Neuronal stem cell (in vitro differentiated cells): Measurements from ENCODE around the gene SLC41A1.

ENCODE experiments used
- DNase-seq: peaks from one replicate; pipeline ENCODE4 v3.0.0-alpha.2; 2013; ENCODE audit warnings: low spot score
- H2AFZ ChIP-seq: one replicate; pipeline ENCODE4 v1.6.1; 2013; ENCODE audit warnings: mild to moderate bottlenecking, low read length, inconsistent platforms
- H2AK5ac ChIP-seq: 2 replicates; pipeline ENCODE4 v1.6.1; 2013; ENCODE audit warnings: low read depth, mild to moderate bottlenecking, inconsistent platforms, low read length, moderate library complexity, mixed read lengths
- H2BK120ac ChIP-seq: 2 replicates; pipeline ENCODE4 v1.6.1; 2013; ENCODE audit warnings: low read depth, mild to moderate bottlenecking, inconsistent platforms, low read length, moderate library complexity, mixed read lengths
- H2BK12ac ChIP-seq: one replicate; pipeline ENCODE4 v1.6.1; 2013; ENCODE audit warnings: low read length, inconsistent platforms
- H2BK15ac ChIP-seq: 2 replicates; pipeline ENCODE4 v1.6.1; 2013; ENCODE audit warnings: mild to moderate bottlenecking, low read length, inconsistent platforms, mixed read lengths
- H2BK5ac ChIP-seq: one replicate; pipeline ENCODE4 v1.6.1; 2013; ENCODE audit warnings: inconsistent platforms, mild to moderate bottlenecking, low read length, moderate library complexity
- H3K14ac ChIP-seq: one replicate; pipeline ENCODE4 v1.6.1; 2013; ENCODE audit warnings: low read length, inconsistent platforms
- H3K18ac ChIP-seq: 2 replicates; pipeline ENCODE4 v1.6.1; 2013; ENCODE audit warnings: low read length, inconsistent platforms
- H3K23ac ChIP-seq: 2 replicates; pipeline ENCODE4 v1.6.1; 2013; ENCODE audit warnings: low read depth, mild to moderate bottlenecking, mixed read lengths, low read length, inconsistent platforms; ENCODE audit not compliant: poor library complexity
- H3K27ac ChIP-seq: replicated peaks from 3 replicates; pipeline ENCODE4 v1.5.1; 2013; ENCODE audit warnings: low read length, inconsistent platforms
- H3K27me3 ChIP-seq, 3 experiments: 2 replicates each; pipeline ENCODE4 v1.6.1; 2013; ENCODE audit warnings: low read length in 3 of 3, mild to moderate bottlenecking in 2 of 3, inconsistent platforms in 1 of 3, low read depth in 1 of 3, mixed read lengths in 1 of 3, moderate library complexity in 1 of 3; ENCODE audit not compliant: control insufficient read depth in 3 of 3, insufficient read depth in 3 of 3
- H3K36me3 ChIP-seq, 2 donors: replicated peaks in 1 of 2; 2 replicates each; pipeline ENCODE4 v1.6.1; 2013; ENCODE audit warnings: low read length in 2 of 2; ENCODE audit not compliant: control insufficient read depth in 2 of 2, insufficient read depth in 2 of 2
- H3K4ac ChIP-seq: 2 replicates; pipeline ENCODE4 v1.6.1; 2013; ENCODE audit warnings: inconsistent platforms, mild to moderate bottlenecking, low read length, moderate library complexity
- H3K4me1 ChIP-seq, 2 donors: 1 replicate in 1 of 2; 2 replicates in 1 of 2; pipeline ENCODE4 v1.6.1; 2013; ENCODE audit warnings: low read length in 2 of 2, low read depth in 1 of 2; ENCODE audit not compliant: control insufficient read depth in 2 of 2, insufficient read depth in 1 of 2
- H3K4me2 ChIP-seq: one replicate; pipeline ENCODE4 v1.6.1; 2013; ENCODE audit warnings: mild to moderate bottlenecking, low read length, inconsistent platforms; ENCODE audit not compliant: insufficient read depth, poor library complexity, severe bottlenecking
- H3K4me3 ChIP-seq, 2 donors: 2 replicates each; pipeline ENCODE4 v1.5.1; 2013; ENCODE audit warnings: low read length in 2 of 2, mild to moderate bottlenecking in 2 of 2, inconsistent platforms in 1 of 2, moderate library complexity in 1 of 2
- H3K79me1 ChIP-seq: one replicate; pipeline ENCODE4 v1.6.1; 2013; ENCODE audit warnings: low read depth, mild to moderate bottlenecking, inconsistent platforms, low read length, moderate library complexity
- H3K9ac ChIP-seq: one replicate; pipeline ENCODE4 v1.6.1; 2013; ENCODE audit warnings: mild to moderate bottlenecking, low read depth, low read length, inconsistent platforms; ENCODE audit not compliant: poor library complexity
- H3K9me3 ChIP-seq, 2 donors: replicated peaks in 1 of 2; 2 replicates each; pipeline versions ENCODE3 to v1.6.1; 2013; ENCODE audit warnings: low read length in 2 of 2, mild to moderate bottlenecking in 2 of 2, inconsistent platforms in 1 of 2, low read depth in 1 of 2, mixed read lengths in 1 of 2, moderate library complexity in 1 of 2; ENCODE audit not compliant: control insufficient read depth in 2 of 2, insufficient read depth in 1 of 2
- H4K8ac ChIP-seq: one replicate; pipeline ENCODE4 v1.6.1; 2013; ENCODE audit warnings: low read depth, mild to moderate bottlenecking, inconsistent platforms, low read length, moderate library complexity
- H4K91ac ChIP-seq: one replicate; pipeline ENCODE4 v1.6.1; 2013; ENCODE audit warnings: low read length, low read depth, mild to moderate bottlenecking, inconsistent platforms; ENCODE audit not compliant: poor library complexity
- WGBS, 2 donors: extraction: QIAGEN DNeasy Blood & Tissue Kit; methylation state at CpG; one replicate each; pipeline ENCODE4 v1.1.7; 2013; ENCODE audit warnings: missing lambda C conversion rate in 2 of 2, mixed read lengths in 1 of 2; ENCODE audit not compliant: insufficient read length in 2 of 2, insufficient replicate concordance in 1 of 2; ENCODE audit errors: extremely low coverage in 2 of 2; 5-methylcytosine and 5-hydroxymethylcytosine counted together

Gene SLC41A1

GRCh38 chr1:205787287-205787916 is 25.6 kb downstream of the SLC41A1 start:
- H3K14ac ChIP-seq: no peak overlapping the region
- H3K4ac ChIP-seq: no peak overlapping the region
- peaks cover 3 to 25% of the 10 kb centered on the region in 2 donors for H3K36me3 ChIP-seq
- no peak for DNase-seq
- no peak overlapping the region for H2BK5ac ChIP-seq
- H3K27me3 ChIP-seq: no peaks in the 10 kb centered on the region
- H3K23ac ChIP-seq: no peak overlapping the region
- no peak overlapping the region for H3K4me3 ChIP-seq
- no peaks in the 10 kb centered on the region for H3K9me3 ChIP-seq
- H2BK15ac ChIP-seq: no peak overlapping the region
- H2BK120ac ChIP-seq: no peak overlapping the region
- no peak overlapping the region for H3K9ac ChIP-seq
- no peak overlapping the region for H2AK5ac ChIP-seq
- no peaks in the 10 kb centered on the region for H3K79me1 ChIP-seq
- H3K4me1 ChIP-seq: peaks cover 4 to 9% of the 10 kb centered on the region in 2 donors
- H3K27ac ChIP-seq: no peak overlapping the region
- no CpG with 5 or more reads among the region's 10 CpGs for WGBS, 2 donors
- no peak overlapping the region for H4K8ac ChIP-seq
- no peak overlapping the region for H3K18ac ChIP-seq
- no peak overlapping the region for H2BK12ac ChIP-seq
- no peak overlapping the region for H2AFZ ChIP-seq
- no peak overlapping the region for H4K91ac ChIP-seq
- no peak overlapping the region for H3K4me2 ChIP-seq

GRCh38 chr1:205786601-205787000 is 26.4 kb downstream of the SLC41A1 start:
- H3K4me1 ChIP-seq: peaks cover 4 to 5% of the 10 kb centered on the region in 2 donors
- no peak overlapping the region for H2BK5ac ChIP-seq
- H3K9ac ChIP-seq: no peak overlapping the region
- no peak overlapping the region for H4K8ac ChIP-seq
- H3K9me3 ChIP-seq: no peaks in the 10 kb centered on the region
- no peaks in the 10 kb centered on the region for H3K79me1 ChIP-seq
- no peak overlapping the region for H3K4me3 ChIP-seq
- H2AK5ac ChIP-seq: no peak overlapping the region
- no CpG with 5 or more reads among the region's 4 CpGs for WGBS, 2 donors
- H4K91ac ChIP-seq: no peak overlapping the region
- no peaks in the 10 kb centered on the region for H3K27me3 ChIP-seq
- no peak overlapping the region for H3K4me2 ChIP-seq
- no peak overlapping the region for H3K27ac ChIP-seq
- H3K14ac ChIP-seq: no peak overlapping the region
- no peak overlapping the region for H3K4ac ChIP-seq
- no peak for DNase-seq
- H2BK120ac ChIP-seq: no peak overlapping the region
- no peak overlapping the region for H3K18ac ChIP-seq
- no peak overlapping the region for H2BK15ac ChIP-seq
- H3K23ac ChIP-seq: no peak overlapping the region
- no peak overlapping the region for H2AFZ ChIP-seq
- peaks cover 3 to 18% of the 10 kb centered on the region in 2 donors for H3K36me3 ChIP-seq
- no peak overlapping the region for H2BK12ac ChIP-seq

- Histone ChIP-seq H3K4me3 (no peak overlapping the region), H4K8ac (no peak overlapping the region), H2BK12ac (no peak overlapping the region), H2BK5ac (no peak overlapping the region), H3K9ac (no peak overlapping the region), H3K79me1 (no peaks in the 10 kb centered on the region), H3K27me3 (no peaks in the 10 kb centered on the region), H3K9me3 (no peaks in the 10 kb centered on the region), H3K4me1 (peaks cover 4 to 5% of the 10 kb centered on the region in 2 donors), H3K4me2 (no peak overlapping the region), H3K4ac (no peak overlapping the region), H4K91ac (no peak overlapping the region), H2AK5ac (no peak overlapping the region), H3K27ac (no peak overlapping the region), H3K23ac (no peak overlapping the region), H2BK120ac (no peak overlapping the region), H3K36me3 (peaks cover 0 to 8% of the 10 kb centered on the region in 2 donors), H2AFZ (no peak overlapping the region), H3K14ac (no peak overlapping the region), H2BK15ac (no peak overlapping the region), H3K18ac (no peak overlapping the region)
- WGBS, 2 donors: no CpG with 5 or more reads among the region's 9 CpGs
- no peak for DNase-seq
These were observed 27.6 kb downstream of the SLC41A1 start for GRCh38 chr1:205785446-205785845.

- no peak overlapping the region for H3K14ac ChIP-seq
- H2BK12ac ChIP-seq: no peak overlapping the region
- H3K4ac ChIP-seq: no peak overlapping the region
- no peak overlapping the region for H3K27ac ChIP-seq
- no peak overlapping the region for H3K18ac ChIP-seq
- H2BK120ac ChIP-seq: no peak overlapping the region
- H2BK15ac ChIP-seq: no peak overlapping the region
- peaks cover 4 to 5% of the 10 kb centered on the region in 2 donors for H3K4me1 ChIP-seq
- H3K36me3 ChIP-seq: no peaks in the 10 kb centered on the region
- no peak overlapping the region for H3K23ac ChIP-seq
- H4K8ac ChIP-seq: no peak overlapping the region
- no peak overlapping the region for H2AFZ ChIP-seq
- no peak overlapping the region for H2BK5ac ChIP-seq
- H3K9me3 ChIP-seq: no peaks in the 10 kb centered on the region
- no peak overlapping the region for H3K4me2 ChIP-seq
- no peaks in the 10 kb centered on the region for H3K27me3 ChIP-seq
- no peak overlapping the region for H3K9ac ChIP-seq
- no peak overlapping the region for H4K91ac ChIP-seq
- no peak overlapping the region for H2AK5ac ChIP-seq
- no peak for DNase-seq
- no peak overlapping the region for H3K4me3 ChIP-seq
- WGBS, 2 donors: no CpG with 5 or more reads among the region's 4 CpGs
- no peaks in the 10 kb centered on the region for H3K79me1 ChIP-seq
These were observed 29.1 kb downstream of the SLC41A1 start for GRCh38 chr1:205783904-205784303.
